Activated T-helper 1 cell treated with anti-CD3 and anti-CD28 coated beads, Interleukin-12 subunit alpha, Interleukin-12 subunit beta, Interleukin-2, Interleukin-4 antibody, amounts not matched to agents 30 ng/mL and 10 ng/mL and 1 ng/mL, durations not matched to agents 14 hours and 24 hours and 36 hours (primary cell): ENCODE data around the gene PRKCB. TPM values are rescaled to one million over a fixed set of nuclear protein-coding genes. Genes with fewer than 3 reads are reported as not detected.
A peak's percentile ranks its signal among the peaks of the same experiment; 100 is the strongest.

Source experiments
- DNase-seq: peaks from one replicate; pipeline ENCODE4 v3.0.0; 2021; ENCODE audit warnings: low spot score
- H3K27ac Mint-ChIP-seq: one replicate; pipeline ENCODE4 v1.8.0; 2021; ENCODE audit warnings: mild to moderate bottlenecking, mixed read lengths
- H3K27me3 Mint-ChIP-seq: one replicate; pipeline ENCODE4 v1.8.0; 2022; ENCODE audit warnings: mild to moderate bottlenecking, moderate library complexity, mixed read lengths; ENCODE audit not compliant: insufficient read depth
- H3K36me3 Mint-ChIP-seq: one replicate; pipeline ENCODE4 v1.8.0; 2021; ENCODE audit warnings: low read depth, mixed read lengths
- H3K4me1 Mint-ChIP-seq: one replicate; pipeline ENCODE4 v1.8.0; 2021; ENCODE audit warnings: low read depth, mixed read lengths
- H3K4me3 Mint-ChIP-seq: one replicate; pipeline ENCODE4 v1.8.0; 2021; ENCODE audit warnings: mild to moderate bottlenecking, moderate library complexity, mixed read lengths
- H3K9me3 Mint-ChIP-seq: one replicate; pipeline ENCODE4 v1.8.0; 2021; ENCODE audit warnings: mixed read lengths
- intact Hi-C: fragments of 100-400 bp; cut with micrococcal nuclease; formaldehyde crosslinking; loops from one replicate; pipeline ENCODE4 v1.15.1; 2024
- total RNA-seq: library from RNA; stranded (reverse); gene quantifications from 2 replicates; pipeline ENCODE4 v1.2.3, GENCODE V29; 2022

PRKCB gene
- total RNA-seq, 1 donor from 2014 or later, result 100 TPM

DNA sequence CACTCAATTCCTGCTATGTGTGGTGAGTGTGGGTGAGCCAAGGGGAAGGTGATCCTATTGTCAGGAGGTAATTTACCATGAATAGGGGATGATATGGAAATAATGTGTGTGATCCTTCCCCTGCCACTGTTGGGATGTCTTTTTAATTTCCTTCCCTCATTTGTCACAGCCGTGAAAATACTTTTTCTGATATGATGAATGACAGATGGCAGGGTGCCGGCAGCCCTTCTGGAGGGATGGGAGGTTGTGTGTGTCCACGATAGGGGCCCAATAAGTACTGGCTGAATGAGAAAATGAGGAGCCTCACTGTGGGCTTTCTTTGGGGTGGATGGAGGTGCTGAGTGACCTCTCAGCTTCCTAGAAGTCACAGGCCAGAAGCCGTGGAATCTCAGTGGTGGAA lies 109.5 kb downstream of the PRKCB start:
- Mint-ChIP-seq H3K4me3 (no peak overlapping the region), H3K4me1 (peaks cover 43% of the 10 kb centered on the region), H3K9me3 (no peaks in the 10 kb centered on the region), H3K27ac (peak overlapping the region; percentile 64), H3K27me3 (no peaks in the 10 kb centered on the region), H3K36me3 (peaks cover 8% of the 10 kb centered on the region)
- intact Hi-C loops, result no loop called here
- DNase-seq, result no peak

DNA sequence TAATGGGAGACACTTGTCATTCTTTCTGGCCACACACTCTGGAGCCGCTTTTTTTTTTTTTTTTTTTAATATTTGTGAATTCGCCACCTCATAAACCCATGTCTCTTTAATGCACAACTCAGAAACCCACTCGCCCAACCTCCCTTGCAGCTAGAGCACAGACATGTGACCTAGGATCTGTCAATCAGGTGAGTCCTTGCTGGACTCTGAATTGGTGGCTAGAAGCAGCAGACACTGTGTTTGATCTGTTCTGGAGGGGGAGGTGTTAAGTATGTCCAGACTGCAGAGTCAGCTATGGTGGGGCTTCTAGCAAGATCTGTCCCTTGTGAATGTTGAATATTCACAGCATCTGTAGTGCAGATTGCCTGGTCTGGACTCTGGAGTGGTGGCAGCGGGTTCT lies 112.1 kb downstream of the PRKCB start:
- H3K4me3 Mint-ChIP-seq, result no peak overlapping the region
- intact Hi-C loops, result no loop called here
- H3K27ac Mint-ChIP-seq, result no peak overlapping the region
- peaks cover 19% of the 10 kb centered on the region for H3K36me3 Mint-ChIP-seq
- H3K4me1 Mint-ChIP-seq, result peaks cover 69% of the 10 kb centered on the region
- H3K27me3 Mint-ChIP-seq, result no peaks in the 10 kb centered on the region
- peaks cover 3% of the 10 kb centered on the region for H3K9me3 Mint-ChIP-seq
- no peak for DNase-seq

DNA sequence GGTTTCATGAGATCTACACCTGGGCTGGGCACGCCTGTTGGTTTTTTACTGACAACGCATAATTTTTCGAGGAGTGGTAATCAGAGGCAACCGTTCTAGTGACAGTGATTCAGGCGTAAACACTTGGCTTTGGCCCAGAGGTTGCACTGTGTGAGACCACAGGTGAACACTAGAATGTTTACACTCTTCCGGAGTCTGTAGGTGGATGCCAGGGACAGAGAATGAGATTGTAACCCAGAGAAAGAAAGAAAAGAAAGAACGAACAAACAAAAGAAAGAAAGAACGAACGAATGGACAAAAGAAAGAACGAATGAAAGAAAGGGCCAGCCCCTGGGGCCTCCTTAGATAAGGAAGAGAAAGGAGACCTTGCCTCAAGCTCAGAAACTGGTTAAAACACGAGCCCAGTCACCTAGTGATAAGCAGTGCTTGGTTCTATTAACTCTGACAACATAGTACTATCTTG lies 113.2 kb downstream of the PRKCB start:
- Mint-ChIP-seq H3K27ac (peak overlapping the region; percentile 91), H3K4me1 (peaks cover 78% of the 10 kb centered on the region), H3K36me3 (peaks cover 24% of the 10 kb centered on the region), H3K4me3 (peak overlapping the region; percentile 65), H3K9me3 (peaks cover 3% of the 10 kb centered on the region), H3K27me3 (no peaks in the 10 kb centered on the region)
- DNase-seq, result peak; percentile 35
- intact Hi-C loops, result no loop called here

DNA sequence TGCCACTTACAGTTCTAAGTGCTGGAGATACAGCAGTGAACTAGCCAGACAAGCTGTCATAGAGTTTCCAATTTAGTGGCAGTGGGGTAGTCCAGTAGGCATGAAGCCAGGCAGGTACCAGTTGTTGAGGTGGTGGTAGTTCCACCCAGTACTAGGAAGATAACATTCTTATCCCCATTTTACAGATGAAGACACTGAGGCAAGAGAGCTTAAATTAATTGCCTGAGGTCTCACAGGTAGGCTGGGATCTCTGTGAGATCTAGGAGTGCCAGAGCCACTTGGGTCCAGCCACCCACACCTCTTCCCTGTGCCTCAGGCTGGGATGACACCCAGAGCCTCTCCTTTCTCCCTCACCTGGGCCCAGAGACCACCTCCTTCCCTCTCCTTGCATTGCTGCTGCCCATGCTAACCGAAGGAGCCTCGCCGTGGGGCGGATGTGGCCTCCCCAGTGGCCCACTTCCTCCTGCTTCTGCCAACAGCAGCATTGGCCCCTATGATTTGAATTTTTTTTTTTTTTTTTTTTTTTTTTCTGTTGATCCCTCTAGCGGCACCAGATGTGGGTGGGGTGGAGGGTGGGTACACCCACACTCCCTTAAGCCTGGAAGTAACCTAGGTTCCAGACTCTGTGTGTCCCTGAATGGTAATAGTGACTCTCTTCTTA lies 114.0 kb downstream of the PRKCB start:
- DNase-seq, result peak; percentile 60
- Mint-ChIP-seq H3K4me3 (peak overlapping the region; percentile 41), H3K36me3 (peaks cover 22% of the 10 kb centered on the region), H3K27ac (peak overlapping the region; percentile 92), H3K9me3 (peaks cover 3% of the 10 kb centered on the region), H3K4me1 (peaks cover 74% of the 10 kb centered on the region), H3K27me3 (no peaks in the 10 kb centered on the region)
- intact Hi-C loops, result loop anchor here (2.0 kb wide), 1 partner anchor 147 kb away; no protein-coding TSS in a partner anchor

DNA sequence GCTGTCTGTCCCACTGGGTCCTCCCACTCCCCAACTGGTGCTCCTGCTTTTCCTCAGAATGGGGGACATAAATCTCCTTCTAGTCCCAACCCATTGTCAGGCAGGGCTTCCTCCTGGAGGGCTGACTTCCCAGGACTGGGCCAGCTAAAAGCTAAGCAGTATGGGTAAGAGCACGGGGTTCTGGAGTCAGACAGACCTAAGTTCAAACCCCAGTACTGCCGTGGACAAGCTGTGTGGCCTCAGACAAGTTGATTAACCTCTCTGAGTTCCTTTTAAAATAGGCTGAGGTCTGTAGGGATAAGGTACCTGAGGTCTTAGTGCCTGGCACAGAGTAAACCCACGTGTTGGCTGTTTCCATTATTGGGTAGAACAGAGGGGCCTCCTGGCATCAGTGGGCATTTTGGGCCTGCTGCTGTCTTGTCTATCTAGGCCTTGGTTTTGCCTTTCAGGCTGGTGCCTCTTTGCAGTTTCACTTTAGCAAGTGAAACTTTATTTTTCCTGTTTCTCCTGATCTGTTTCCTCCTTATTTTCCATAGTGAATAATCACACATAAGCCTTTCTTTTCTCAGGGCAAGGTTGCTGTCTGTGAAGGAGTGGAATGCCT lies 114.6 kb downstream of the PRKCB start:
- intact Hi-C loops, result loop anchor here (2.0 kb wide), 1 partner anchor 148 kb away; no protein-coding TSS in a partner anchor
- H3K4me1 Mint-ChIP-seq, result peaks cover 68% of the 10 kb centered on the region
- H3K4me3 Mint-ChIP-seq, result peak overlapping the region; percentile 67
- DNase-seq, result no peak
- H3K9me3 Mint-ChIP-seq, result peaks cover 3% of the 10 kb centered on the region
- peak overlapping the region; percentile 92 for H3K27ac Mint-ChIP-seq
- no peaks in the 10 kb centered on the region for H3K27me3 Mint-ChIP-seq
- peaks cover 20% of the 10 kb centered on the region for H3K36me3 Mint-ChIP-seq

DNA sequence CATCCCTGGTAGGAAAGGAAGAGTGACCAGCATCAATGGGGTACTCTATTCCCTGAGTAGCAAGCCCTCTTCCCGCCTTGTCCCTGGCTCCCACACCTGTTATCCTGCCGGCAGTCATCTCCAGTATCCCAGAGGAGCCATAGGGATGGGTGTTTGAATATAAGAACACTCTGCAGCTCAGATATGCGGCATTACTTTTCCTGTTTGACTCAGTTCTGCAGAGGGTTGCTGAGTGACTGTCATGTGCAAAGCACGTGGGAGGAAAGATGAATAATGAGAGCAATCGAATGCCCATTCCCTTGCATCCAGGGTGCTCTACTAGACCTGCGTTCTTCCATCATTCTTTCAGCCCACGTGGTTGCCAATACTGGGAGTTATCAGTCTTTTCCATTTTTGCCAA lies 115.1 kb downstream of the PRKCB start:
- intact Hi-C loops, result loop anchor here (1.0 to 2.0 kb wide), 2 partner anchors 11 to 148 kb away; no protein-coding TSS in a partner anchor
- peaks cover 65% of the 10 kb centered on the region for H3K4me1 Mint-ChIP-seq
- peaks cover 3% of the 10 kb centered on the region for H3K9me3 Mint-ChIP-seq
- H3K27me3 Mint-ChIP-seq, result no peaks in the 10 kb centered on the region
- peak overlapping the region; percentile 92 for H3K27ac Mint-ChIP-seq
- no peak for DNase-seq
- peak overlapping the region; percentile 67 for H3K4me3 Mint-ChIP-seq
- H3K36me3 Mint-ChIP-seq, result peaks cover 20% of the 10 kb centered on the region

DNA sequence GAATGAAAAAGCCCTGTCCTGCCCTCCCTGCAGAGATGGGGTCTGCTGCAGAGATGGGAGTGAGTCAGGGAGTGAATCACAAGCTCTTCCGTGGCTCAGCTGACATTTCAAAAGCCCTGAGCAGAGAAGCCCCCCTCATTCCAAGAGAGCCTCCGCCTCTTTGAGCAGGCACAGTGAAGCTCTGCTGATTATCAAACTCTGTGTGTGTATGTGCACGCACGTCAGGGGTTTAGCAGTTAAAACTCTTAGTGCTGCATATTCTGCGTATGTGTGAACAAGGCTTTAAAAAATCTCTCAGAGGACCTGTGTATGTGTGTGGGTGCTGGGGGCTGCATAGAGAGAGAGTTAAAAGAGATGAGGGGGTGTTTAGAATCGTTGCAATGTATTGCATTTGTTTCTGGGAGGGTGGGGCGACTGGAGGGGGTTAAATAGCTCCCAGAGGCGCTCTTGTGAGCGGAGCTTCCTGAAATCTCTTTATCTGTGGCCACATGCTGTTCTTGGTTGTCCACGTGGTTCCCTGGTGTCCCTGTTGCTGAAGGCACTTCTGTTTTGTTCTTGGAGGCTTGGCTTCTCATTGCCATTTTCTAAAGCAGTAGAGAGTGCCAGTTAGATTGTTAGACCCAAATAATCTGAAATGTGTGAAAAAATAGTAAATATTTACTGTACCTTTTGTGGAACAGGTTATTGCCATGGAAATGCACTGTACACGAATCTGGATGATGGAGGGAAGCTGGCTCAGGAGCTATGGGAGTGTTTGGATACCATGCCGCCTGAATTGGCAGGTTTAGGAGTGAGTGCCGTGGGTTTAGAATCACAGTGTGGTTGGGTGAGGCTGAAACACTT lies 116.6 kb downstream of the PRKCB start:
- Mint-ChIP-seq H3K36me3 (peaks cover 17% of the 10 kb centered on the region), H3K9me3 (peaks cover 3% of the 10 kb centered on the region), H3K27ac (peak overlapping the region; percentile 74), H3K4me1 (peaks cover 71% of the 10 kb centered on the region), H3K4me3 (peak overlapping the region; percentile 16), H3K27me3 (no peaks in the 10 kb centered on the region)
- intact Hi-C loops, result no loop called here
- no peak for DNase-seq

DNA sequence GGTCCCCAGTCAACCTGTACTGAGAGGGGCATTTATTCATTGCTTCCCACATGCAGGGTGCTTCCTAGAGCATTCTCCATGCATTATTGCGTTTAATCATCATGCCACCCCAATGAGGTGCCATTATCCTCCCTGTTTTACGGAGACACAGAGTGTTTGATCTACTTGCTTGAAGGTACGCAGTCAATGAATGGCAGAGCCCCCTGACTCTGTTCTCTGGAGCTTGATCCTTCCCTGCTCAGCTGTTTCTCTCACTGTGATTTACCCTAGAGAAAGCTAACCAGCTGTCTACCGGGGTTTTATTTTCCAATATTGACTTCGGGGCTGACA lies 117.2 kb downstream of the PRKCB start:
- DNase-seq, result no peak
- peaks cover 16% of the 10 kb centered on the region for H3K36me3 Mint-ChIP-seq
- no peak overlapping the region for H3K4me3 Mint-ChIP-seq
- no peaks in the 10 kb centered on the region for H3K27me3 Mint-ChIP-seq
- peaks cover 70% of the 10 kb centered on the region for H3K4me1 Mint-ChIP-seq
- intact Hi-C loops, result no loop called here
- peaks cover 3% of the 10 kb centered on the region for H3K9me3 Mint-ChIP-seq
- H3K27ac Mint-ChIP-seq, result no peak overlapping the region

DNA sequence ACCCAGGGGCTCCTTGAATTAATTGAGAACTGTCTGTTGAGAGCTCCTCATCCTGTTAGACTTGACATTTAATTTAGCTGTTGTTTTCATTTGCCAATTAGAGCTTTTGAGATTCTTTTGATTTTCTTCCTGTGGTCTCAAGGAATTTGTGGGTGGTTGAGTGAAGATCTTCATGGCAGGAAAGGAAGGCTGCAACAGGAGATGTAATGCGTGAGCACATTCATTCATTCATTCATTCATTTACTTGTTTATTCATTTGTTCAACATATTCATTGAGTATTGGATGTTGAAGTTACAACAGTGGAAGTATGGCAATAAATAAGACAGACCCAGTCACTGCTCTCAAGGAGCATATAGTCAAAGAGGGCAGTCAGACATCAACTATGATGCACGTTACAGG lies 117.7 kb downstream of the PRKCB start:
- H3K27me3 Mint-ChIP-seq, result no peaks in the 10 kb centered on the region
- intact Hi-C loops, result no loop called here
- no peak for DNase-seq
- no peak overlapping the region for H3K4me3 Mint-ChIP-seq
- H3K9me3 Mint-ChIP-seq, result peaks cover 3% of the 10 kb centered on the region
- no peak overlapping the region for H3K27ac Mint-ChIP-seq
- H3K36me3 Mint-ChIP-seq, result peaks cover 16% of the 10 kb centered on the region
- H3K4me1 Mint-ChIP-seq, result peaks cover 68% of the 10 kb centered on the region

DNA sequence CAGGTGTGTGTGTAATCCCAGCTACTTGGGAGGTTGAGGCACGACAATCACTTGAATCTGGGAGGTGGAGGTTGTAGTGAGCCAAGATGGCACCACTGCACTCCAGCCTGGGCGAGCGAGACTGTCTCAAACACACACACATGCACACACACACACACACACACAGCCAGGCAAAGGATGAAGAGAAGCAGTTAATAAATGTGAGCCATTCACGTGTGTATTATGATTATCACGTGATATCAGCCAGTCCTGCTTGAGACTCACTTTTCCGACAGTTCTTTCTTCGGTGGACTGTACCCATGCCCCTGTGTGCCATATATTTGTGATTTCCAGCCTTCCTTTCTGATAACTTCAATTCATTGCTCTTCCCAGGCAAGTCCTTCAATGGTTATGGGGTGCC lies 119.3 kb downstream of the PRKCB start:
- H3K4me3 Mint-ChIP-seq, result no peak overlapping the region
- peaks cover 17% of the 10 kb centered on the region for H3K36me3 Mint-ChIP-seq
- DNase-seq, result no peak
- no peak overlapping the region for H3K27ac Mint-ChIP-seq
- H3K27me3 Mint-ChIP-seq, result no peaks in the 10 kb centered on the region
- intact Hi-C loops, result no loop called here
- H3K9me3 Mint-ChIP-seq, result peaks cover 3% of the 10 kb centered on the region
- H3K4me1 Mint-ChIP-seq, result peaks cover 70% of the 10 kb centered on the region

DNA sequence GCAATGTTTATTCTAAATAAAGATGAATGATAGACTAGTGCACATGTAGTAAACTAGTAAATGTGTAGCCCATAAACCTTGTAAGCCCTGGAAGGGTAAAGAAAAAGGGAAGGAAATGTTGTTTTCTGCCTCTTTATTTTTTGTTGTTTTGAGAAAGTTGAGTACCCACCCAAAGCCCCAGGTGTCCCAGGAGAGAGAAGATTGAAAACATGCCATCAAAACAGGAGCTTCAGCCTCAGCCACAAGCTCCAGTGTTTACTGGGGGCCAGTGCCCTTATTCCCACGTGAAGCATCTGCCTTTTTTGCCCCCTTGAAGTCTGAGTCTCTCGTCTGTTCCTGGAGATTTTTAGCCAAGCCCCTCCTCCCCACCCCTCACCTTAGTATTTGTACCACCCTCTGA lies 121.5 kb downstream of the PRKCB start:
- H3K4me1 Mint-ChIP-seq, result peaks cover 70% of the 10 kb centered on the region
- no peaks in the 10 kb centered on the region for H3K27me3 Mint-ChIP-seq
- intact Hi-C loops, result no loop called here
- DNase-seq, result no peak
- H3K27ac Mint-ChIP-seq, result no peak overlapping the region
- no peak overlapping the region for H3K4me3 Mint-ChIP-seq
- H3K36me3 Mint-ChIP-seq, result peaks cover 16% of the 10 kb centered on the region
- H3K9me3 Mint-ChIP-seq, result no peaks in the 10 kb centered on the region

DNA sequence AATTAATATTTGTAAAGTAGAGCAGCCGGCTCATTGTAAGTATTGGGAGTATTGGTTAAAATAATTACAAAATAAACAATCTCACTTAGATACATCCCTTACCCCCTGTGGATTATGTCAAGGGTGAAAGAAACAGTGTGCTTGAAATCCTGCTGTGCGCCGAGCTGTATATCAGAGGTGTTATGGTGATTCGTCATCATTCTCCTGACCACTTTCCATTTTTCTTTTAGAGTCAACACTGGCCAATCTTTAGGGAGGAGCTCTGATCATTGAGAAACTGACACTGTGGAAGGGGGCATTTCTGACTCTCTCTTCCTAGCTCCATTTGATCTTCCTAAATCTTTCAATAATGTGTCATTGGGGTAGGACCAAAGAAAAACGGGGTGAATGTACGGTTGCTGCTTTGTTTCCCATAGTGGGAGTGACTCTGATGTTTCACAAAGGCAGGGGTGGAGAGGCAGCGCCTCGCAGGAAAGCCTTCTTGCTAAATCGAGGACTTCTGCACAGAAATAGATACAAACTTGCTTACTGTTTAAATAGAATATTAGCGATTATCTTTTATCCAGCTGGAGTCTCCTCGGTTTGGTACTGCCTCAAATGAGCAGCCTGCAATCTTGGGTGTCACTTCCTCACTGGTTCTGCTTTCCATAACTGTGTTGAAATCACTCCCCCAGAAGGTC lies 123.4 kb downstream of the PRKCB start:
- Mint-ChIP-seq H3K27ac (peak overlapping the region; percentile 82), H3K9me3 (no peaks in the 10 kb centered on the region), H3K4me3 (peak overlapping the region; percentile 54), H3K27me3 (no peaks in the 10 kb centered on the region), H3K36me3 (peaks cover 17% of the 10 kb centered on the region), H3K4me1 (peaks cover 66% of the 10 kb centered on the region)
- no peak for DNase-seq
- intact Hi-C loops, result loop anchor here (2.0 kb wide), 1 partner anchor 52 kb away; no protein-coding TSS in a partner anchor
